Activated T-cell treated with anti-CD3 and anti-CD28 coated beads, Interleukin-2, amount 50 U/mL, for 72 hours (primary cell): Measurements from ENCODE around the gene TBX19. TPM values are rescaled to one million over a fixed set of nuclear protein-coding genes. Genes with fewer than 3 reads are reported as not detected.

Source experiments
- ATAC-seq, 2 donors: fragments of 150-1000 bp; cut with Tn5 transposase; replicated peaks in 1 of 2; 2 replicates each; pipeline ENCODE4 v1.10.0; 2021; ENCODE audit warnings: moderate library complexity in 2 of 2, mild to moderate bottlenecking in 1 of 2
- DNase-seq, 2 donors: peaks; one replicate each; pipeline ENCODE4 v3.0.0; 2021 to 2022; ENCODE audit warnings: mixed read lengths in 1 of 2
- H3K27ac Mint-ChIP-seq: one replicate; pipeline ENCODE4 v1.8.0; 2022; ENCODE audit warnings: mild to moderate bottlenecking, moderate library complexity, mixed read lengths
- H3K27me3 Mint-ChIP-seq: one replicate; pipeline ENCODE4 v1.8.0; 2022; ENCODE audit warnings: low read depth, mixed read lengths
- H3K36me3 Mint-ChIP-seq, 2 donors: one replicate each; pipeline ENCODE4 v1.8.0; 2022; ENCODE audit warnings: mixed read lengths in 2 of 2, mild to moderate bottlenecking in 1 of 2; ENCODE audit not compliant: insufficient read depth in 2 of 2
- H3K4me1 Mint-ChIP-seq: one replicate; pipeline ENCODE4 v1.8.0; 2022; ENCODE audit warnings: low read depth, mixed read lengths
- H3K4me3 Mint-ChIP-seq, 2 donors: one replicate each; pipeline ENCODE4 v1.8.0; 2022; ENCODE audit warnings: mild to moderate bottlenecking in 2 of 2, mixed read lengths in 2 of 2, moderate library complexity in 2 of 2
- H3K9me3 Mint-ChIP-seq, 2 donors: one replicate each; pipeline ENCODE4 v1.8.0; 2022; ENCODE audit warnings: mixed read lengths in 2 of 2
- total RNA-seq, 2 donors: library from RNA; stranded (reverse); gene quantifications; one replicate each; pipeline ENCODE4 v1.2.3, GENCODE V29; 2022

The TBX19 gene
- total RNA-seq, 2 donors from 2014 or later: 6.3 to 7.2 TPM

DNA sequence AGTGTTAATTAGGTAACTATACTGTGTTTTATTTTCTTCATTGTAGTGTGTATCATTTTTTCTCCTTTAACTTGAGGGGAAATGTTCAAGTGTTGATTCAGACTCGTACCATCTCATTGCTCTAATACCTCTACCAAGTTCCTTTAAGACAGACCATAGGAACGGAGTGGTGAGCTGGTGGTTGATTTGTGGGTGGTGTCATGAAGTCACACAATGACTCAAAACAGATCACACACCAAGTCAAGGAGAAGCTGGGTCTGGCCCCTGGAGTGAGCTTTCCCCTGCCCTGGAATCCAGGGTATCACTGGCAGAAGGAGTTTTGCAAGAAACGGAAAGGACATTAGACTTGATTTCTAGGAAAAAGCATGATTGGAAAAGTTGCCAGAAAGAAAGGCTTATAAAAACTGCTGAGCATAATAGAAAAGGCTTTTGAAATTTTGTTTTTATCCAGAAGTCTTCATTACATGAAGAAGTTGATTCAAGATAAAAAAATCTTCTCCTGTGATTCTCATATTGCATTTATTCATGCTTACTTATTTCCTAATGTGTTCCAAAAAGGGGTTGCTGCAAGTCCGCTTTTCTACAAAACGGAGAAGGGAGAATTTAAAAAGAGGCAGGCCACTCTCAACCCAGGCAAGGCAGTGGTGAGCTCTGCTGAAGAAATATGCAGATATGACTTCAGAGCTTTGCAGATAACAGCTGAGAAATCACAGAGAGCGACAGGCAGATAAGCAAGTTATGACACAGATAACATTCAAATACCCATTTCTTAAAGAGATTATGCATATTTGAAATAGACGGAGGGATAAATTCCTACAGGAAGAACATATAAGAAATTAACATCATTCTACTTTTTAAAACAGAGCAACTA, 79.7 kb downstream of the TBX19 start:
- no peaks in the 10 kb centered on the region for H3K9me3 Mint-ChIP-seq

DNA sequence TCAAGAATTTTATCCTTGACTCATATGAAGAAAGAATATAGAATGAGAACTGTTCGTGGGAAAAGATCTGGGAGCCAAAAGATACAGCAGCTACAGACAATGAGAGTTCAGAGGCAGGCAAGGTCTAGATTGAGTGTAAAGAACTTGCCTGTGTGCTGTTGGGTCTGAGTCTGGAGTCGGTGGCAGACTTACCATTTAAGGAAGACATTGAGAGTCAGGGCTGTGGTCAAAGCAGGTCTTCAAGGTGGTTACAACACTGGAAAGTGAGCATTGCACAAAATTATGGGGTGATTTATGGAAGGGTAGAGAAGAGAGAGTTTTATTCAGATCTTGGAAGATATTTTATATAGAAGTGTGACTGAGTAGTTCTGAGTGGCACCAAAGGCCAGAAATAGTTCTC, 80.6 kb downstream of the TBX19 start:
- peak overlapping the region in 1 of 2 donors; percentile 15 for H3K4me3 Mint-ChIP-seq
- H3K4me1 Mint-ChIP-seq: peaks cover 37% of the 10 kb centered on the region
- H3K27ac Mint-ChIP-seq: no peak overlapping the region

More for the DNA sequence above, 79.7 kb downstream of the TBX19 start:
- DNase-seq (peak; percentile 59 to 61), ATAC-seq (peak; percentile 70 to 78)
- no peak overlapping the region for H3K27ac Mint-ChIP-seq
- no peaks in the 10 kb centered on the region for H3K27me3 Mint-ChIP-seq
- H3K4me3 Mint-ChIP-seq: peak overlapping the region in 1 of 2 donors; percentile 29
- H3K36me3 Mint-ChIP-seq: peaks cover 0 to 1% of the 10 kb centered on the region in 2 donors
- peaks cover 37% of the 10 kb centered on the region for H3K4me1 Mint-ChIP-seq

DNA sequence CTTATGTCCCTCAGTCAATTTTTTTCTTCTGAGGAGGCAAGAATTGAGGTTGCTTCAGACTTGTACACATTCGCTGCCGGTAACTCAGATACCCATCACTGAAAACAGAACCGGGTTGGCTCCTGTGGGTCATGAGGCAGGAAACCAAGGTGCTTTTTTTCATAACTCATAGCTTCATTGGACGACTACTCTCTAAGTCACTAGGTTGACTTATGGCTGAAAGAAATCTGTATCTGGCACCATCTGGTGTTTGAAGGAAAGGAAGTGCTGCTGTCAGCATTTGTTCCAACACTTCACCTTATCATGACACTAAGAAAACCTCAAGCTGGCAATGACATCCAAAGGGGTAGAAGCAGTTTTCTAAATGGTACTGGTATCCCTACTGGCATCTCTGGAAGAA, 82.3 kb downstream of the TBX19 start:
- Mint-ChIP-seq H3K9me3 (no peaks in the 10 kb centered on the region), H3K27me3 (peaks cover 8% of the 10 kb centered on the region)

More for the DNA sequence above, 80.6 kb downstream of the TBX19 start:
- ATAC-seq (no peak), DNase-seq (no peak)
- no peaks in the 10 kb centered on the region for H3K27me3 Mint-ChIP-seq
- no peaks in the 10 kb centered on the region for H3K9me3 Mint-ChIP-seq
- H3K36me3 Mint-ChIP-seq: peaks cover 0 to 1% of the 10 kb centered on the region in 2 donors

More for the DNA sequence above, 82.3 kb downstream of the TBX19 start:
- DNase-seq: peak; percentile 49 to 59
- H3K4me3 Mint-ChIP-seq: peak overlapping the region; percentile 69 to 88
- H3K4me1 Mint-ChIP-seq: peaks cover 37% of the 10 kb centered on the region
- peak overlapping the region; percentile 66 for H3K27ac Mint-ChIP-seq
- peak; percentile 90 to 93 for ATAC-seq
- peaks cover 0 to 1% of the 10 kb centered on the region in 2 donors for H3K36me3 Mint-ChIP-seq

Other genes starting within 250 kb of the TBX19 start
- 1 to 10 TPM; 1.4 to 4.5 TPM for gene GPR161, start 143.9 kb upstream of the TBX19 start, total RNA-seq
- gene TIPRL, start 101.9 kb upstream of the TBX19 start, total RNA-seq: 10 to 100 TPM; 67.5 to 68.3 TPM
- 10 to 100 TPM; 62.7 to 66.9 TPM for gene SFT2D2, start 54.9 kb upstream of the TBX19 start, total RNA-seq